HG03439 (cell line): ENCODE data around the gene ALPI.

Source experiments
- ATAC-seq: cut with Tn5 transposase; IDR thresholded peaks from one replicate; pipeline ENCODE4 v1.9.1; 2021; ENCODE audit warnings: mild to moderate bottlenecking, moderate library complexity; ENCODE audit not compliant: unreplicated experiment

ALPI gene

DNA sequence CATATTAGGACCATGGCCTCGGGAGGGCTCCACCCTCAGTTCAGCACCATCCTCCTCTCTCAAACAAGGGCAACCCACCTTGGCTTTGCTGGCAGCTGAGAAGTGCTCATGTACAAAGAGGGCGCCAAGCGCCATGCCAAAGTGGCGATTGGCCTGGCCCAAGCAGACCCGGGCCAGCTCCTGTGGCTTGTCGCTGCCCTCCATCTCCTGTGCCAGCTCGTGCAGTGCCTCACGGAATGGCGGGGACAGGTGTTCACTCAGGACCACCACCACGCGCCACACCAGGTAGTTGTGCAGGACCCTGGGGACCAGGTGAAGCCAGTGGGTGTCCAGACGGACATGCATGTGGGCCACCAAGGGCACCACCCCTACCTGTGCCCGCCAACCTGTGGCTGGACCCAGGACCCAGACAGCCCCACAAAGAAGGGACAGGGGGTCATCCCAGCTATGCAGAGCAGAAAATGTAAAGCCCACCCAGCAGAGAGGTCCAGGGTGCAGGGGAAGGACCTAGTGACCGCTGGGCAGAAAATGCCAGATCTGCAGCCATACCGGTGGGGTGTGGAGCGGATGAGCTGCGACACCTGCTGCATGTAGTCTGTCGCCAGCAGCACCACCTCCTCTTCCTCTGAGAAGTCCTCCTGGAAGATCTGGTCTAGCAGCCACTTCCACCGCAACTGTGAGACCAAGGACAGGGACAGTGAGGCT, 28.1 kb downstream of the ALPI start:
- ATAC-seq = no peak

DNA sequence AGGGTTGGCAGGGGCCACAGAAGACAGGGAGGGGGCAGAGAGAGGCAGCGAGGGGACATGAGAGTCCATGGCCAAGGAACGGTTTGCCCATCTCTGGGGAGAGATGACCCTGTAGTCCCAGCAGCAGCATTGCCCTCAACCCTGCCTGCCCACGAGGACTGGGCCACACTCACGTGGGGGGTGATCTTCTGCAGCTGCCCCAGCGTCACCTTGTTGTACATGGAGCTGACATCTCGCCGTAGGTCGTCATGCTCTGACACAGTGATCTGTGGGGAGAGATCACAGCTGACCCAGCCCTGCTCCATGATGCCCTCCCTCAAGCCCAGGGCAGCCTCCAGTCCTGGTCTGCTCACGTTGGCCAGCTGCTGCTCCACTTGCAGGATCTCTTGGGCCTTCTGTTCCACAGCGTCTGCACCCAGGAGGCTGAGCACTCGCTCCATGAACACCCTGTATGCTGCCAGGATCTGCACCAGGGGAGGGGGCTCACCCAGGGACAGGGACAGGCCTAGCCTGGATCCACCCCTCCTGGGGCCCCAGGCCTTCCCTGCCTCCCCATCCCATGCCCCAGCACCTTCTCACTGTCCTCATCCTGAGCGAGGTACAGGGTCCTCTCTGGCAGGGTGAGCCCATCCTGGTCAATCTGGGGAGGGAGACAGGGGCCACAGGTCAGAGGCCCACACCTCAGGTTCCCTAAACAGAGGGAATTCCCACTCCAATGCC, 28.8 kb downstream of the ALPI start:
- ATAC-seq = no peak

DNA sequence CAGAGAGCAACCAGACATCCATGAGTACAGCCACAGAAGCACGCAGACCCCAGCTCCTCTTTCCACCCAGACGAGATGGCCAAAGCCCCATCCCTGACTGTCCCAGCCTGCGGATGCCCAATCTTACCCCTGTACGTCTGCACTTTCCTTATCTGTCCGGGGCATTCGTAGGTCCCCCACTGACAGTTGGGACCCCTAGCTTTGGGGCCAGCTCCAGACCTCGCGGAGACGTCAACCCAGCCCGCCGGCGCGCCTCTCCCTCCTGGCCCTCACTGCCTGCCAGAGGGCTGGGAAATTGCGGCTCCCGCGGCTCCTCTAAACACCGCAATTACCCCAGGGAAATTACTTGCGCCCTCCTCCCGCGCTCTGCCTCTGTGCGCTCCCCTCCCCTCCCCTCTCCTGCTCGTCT, 29.4 kb downstream of the ALPI start:
- no peak for ATAC-seq

DNA sequence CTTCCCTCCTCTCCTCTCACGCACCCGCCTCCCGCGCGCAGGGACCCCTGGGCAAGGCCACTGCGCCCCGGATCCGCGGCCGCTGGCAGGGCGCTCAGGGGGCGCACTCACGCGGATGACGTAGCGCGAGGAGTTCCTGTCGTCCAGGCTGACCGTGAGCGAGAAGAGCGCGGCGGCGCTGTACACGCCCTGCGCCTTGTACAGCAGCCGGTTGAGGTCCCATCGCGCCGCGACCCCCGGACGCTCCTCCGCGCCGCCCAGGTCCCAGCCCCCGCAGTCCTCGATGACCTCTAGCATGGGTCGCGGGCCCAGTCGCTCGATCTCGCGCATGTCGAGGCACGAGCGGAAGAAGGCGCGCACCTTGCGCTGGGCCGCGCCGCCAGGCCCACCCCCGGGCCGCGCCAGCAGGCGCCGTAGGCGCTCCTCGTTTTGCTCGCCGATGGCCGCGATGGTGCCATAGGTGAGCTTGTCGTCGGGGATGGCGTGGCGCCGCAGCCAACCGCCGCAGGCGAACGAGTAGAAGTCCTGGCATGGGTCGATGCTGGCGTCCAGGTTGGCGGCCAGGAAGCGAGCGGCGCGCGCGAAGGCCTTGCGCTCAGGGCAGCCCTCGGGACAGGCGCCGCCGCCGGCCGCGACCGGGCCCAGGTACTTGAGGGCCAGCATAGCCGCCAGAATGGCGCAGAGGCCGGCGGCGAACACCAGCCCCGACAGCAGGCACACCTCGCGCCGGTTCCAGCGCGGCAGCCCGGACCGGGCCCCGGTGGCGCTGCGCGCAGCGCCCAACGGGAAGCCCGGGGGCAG, 30.0 kb downstream of the ALPI start:
- no peak for ATAC-seq

DNA sequence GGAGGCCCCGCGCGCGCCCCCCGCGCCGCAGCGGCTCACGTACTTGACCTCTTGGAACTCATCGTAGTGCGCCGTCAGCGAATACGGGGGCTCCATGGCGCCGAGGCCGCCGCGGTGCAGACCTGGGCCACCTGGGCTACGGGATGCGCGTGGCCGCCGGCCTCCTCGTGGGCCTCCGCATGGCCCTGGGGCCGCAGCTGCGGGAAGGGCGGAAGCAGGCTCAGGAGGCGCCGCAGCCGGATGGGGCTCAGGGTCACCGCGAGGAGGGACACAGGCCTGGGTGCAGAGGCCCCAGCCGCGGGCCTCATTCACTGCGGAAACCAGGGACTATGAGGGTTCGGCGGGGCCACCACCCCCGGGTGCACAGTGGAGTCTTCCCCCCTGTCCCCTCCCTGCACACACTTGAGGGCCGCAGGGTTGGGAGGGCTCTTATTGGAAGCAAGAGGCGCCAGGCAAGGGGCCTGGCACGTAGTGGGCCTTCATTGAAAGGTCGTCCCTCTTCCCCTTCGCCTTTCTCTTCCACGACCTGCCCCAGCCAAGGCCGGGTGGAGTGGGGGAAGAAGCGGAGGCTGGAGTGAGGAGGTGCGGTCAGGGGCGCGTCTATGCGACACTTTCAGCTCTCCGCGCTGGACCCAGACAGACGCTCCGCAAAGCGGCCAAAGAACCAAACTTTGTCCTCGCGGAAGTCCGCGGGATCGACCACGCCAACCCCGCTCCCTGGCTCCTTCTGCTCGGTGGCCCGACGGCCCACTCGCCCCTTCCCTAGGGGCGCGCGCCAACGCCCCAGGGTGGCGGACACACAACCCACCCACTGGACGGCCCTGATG, 30.8 kb downstream of the ALPI start:
- no peak for ATAC-seq

DNA sequence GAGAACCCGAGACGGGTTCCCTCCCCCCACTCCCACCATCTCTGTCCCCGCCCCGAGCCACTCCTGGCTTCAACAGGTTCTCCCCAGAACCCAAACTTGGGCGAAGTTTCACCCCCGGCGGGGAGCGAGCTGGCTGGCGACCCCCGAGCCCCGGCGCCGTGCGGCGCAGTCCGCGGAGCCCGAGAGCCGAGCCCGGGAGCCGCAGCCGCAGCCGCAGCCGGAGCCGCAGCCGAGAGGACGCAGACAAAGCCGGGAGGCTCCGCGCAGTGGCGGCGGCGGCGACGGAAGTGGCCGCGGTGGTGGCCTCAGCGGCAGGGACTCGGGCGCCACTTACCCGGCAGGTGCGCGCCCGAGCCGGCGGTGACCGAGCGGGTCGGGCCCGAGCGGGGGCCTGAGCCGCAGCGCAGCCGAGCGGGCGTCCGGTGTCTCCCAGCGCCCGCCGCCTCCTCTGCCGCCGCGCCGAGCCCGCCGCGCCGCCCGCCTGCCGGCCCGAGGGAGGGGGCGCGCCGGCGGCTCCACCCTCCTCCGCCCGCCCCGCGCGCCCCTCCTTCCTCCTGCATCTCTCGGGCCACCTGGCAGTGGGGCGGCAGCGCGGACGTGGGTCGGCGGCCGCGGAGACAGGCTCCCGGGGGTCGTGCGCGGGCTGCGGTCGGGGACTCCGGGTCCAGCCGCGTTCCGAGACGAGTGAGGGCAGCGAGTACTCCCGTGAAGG, 31.6 kb downstream of the ALPI start, which contains the start of gene ECEL1:
Gene ECEL1, minus strand, starts transcription at position 450 of the 712 bp plus-strand sequence. CDS start 1,181 bp downstream, outside the sequence.
- no peak for ATAC-seq

DNA sequence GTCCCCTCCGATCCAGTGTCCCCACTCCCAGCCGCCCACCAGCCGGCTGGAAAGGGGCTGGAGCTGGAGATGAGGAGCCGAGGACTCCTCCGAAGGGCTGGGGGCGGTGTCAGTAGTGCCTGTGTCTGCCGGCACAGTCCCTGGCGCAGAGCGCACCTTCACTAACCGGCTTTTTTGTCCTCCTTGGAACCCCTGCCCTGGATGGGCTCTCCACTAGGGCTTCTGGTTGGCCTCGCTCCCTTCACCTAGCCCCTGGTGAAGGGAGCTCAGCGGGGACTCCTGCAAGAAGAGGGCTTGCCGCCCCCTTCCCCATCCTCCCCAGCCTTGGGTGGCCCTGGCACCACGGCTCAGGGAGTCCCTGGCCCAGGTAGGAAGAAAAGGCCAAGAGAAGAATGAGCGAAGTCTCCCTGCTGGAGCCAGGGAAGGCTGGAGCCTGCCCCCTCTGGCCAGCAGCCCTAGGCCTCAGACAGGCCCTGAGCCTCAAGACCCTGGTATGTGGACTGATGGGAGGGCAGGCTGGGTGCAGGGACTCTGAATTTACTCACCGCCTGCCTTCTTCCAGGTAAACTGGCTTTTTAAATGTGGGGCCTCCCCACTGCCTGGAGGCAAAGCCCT, 32.3 kb downstream of the ALPI start:
- no peak for ATAC-seq

DNA sequence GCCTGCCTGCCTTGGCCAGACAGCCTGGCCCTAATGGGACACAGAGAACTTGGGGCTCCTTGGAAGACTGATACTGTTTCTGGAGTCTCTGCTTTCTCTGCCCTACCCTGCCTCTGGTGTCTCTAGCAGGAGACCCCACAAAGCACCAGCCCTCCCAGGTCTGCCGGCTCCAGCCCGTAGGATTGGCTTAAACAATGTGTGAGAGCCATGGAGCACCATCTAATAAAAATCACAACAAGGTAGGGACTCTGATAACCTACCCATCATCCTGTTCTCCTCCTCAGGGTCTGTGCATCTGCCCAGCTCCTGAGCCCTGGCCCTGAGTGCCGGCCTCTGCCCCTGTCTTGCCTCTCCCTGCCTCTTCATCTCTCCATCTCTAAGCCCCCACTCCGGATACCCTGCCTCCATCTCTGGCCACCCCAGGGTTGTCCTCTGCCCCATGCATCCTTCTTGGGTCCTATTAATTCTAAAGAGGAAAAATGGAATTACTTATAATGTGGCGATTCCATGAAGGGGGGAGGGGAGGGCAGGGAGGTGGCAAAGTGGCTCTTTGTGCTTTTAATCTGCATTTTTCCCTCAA, 32.9 kb downstream of the ALPI start:
- no peak for ATAC-seq

DNA sequence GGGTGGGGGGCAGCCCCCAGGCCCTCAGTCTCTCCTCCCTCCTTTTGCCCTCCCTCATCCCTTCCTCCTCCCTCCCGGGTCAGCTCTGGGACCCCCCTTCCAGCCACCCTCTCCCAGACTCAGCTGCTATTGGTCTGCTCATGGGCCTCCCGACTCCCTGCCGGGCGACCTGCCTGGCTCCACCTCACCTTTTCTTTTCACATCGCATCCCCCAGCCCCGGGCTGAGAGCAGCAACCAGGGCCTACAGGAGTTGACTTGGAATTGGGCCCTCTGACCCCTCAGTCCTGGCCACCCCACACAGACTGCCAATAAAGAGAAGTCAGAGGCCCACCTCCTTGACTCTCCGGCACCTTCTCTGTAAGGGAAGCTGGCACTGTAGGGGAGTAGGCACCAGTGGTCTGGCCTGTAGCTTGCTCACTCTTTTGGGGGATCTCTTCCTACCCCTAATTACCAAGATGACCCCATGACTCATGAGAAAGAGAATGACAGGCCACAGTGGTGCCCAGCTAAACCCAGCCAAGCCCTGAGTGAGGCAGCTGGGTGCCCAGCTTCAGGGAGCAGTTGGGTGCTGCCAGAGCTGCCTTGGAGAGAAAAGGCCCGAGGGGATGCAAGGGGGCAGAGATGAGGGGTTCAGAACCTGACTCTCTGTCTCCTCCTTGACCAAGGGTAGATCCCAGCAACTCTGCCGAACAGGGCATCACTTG, 33.7 kb downstream of the ALPI start:
- ATAC-seq = no peak

DNA sequence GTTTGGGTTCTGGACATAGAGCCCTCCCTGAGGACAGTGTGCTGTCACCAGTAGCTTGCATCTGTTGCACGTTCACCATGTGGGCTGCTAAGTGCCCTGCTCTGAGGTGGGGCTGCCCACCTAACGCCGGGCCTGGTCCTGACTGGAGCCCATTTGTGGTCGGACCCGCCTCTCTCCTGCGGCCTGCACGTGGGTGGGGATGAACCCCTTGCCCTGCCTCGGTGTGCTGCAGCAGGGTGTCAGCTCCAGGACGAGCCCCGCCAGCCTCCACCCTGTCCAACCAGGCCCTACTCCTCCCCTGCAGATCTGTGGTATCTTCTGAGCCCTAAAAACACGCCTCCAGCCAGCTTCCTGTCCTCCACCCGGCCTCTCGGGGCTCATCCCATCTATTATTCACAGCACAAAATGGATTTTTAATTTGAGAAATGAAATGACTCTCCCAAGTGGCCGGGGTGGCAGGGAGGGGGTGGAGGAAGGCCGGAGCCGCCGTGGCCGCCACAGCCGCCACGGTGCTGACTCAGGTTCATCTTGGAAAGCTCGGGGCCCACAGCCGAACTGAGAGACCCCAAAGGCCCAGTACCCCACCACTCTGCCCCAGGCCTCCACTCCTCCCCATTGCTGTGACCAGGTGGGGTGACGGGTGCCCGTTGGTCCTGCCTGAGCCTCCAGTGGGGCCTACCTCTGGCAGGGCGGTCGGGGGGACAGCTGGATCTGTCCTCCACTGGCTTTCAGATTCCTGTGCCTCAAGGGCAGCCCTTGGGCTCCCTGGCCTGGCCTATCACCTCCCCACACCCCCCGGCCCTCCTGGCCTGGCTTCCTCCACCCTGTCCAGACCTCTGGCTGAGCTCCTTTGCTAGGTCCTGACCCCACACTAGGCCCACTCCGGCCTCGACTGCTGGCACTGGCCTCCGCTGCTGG, 34.5 kb downstream of the ALPI start:
- no peak for ATAC-seq

DNA sequence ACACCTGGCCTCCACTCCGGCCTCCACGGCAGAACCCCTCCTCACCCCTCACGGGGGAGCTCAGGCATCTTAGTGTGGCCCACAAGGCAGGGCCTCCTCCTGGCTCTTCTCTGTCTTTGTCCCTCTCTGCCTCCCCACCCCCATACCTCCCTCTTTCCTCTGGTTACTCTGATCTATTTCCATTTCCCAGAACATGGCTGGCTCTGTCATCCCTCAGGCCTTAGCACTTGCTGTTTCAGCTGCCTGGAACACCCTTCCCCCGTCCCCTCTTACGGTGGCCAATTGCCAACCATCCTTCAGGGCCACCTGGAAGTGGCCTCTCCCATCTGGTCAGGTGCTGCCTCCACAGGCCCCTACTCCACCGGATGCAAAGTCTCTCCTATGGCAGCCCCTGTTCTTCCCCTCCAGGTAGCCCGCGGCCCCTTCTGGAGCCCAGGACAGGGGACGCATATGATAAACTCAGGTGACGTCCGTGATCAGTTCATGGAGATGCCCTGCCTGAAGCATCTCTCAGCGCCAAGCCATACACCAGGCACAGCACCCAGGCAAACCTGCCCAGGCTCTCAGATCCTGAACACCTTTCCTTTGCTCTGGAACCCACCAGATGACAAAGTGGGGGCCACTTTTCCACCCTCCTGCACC, 35.3 kb downstream of the ALPI start:
- no peak for ATAC-seq

DNA sequence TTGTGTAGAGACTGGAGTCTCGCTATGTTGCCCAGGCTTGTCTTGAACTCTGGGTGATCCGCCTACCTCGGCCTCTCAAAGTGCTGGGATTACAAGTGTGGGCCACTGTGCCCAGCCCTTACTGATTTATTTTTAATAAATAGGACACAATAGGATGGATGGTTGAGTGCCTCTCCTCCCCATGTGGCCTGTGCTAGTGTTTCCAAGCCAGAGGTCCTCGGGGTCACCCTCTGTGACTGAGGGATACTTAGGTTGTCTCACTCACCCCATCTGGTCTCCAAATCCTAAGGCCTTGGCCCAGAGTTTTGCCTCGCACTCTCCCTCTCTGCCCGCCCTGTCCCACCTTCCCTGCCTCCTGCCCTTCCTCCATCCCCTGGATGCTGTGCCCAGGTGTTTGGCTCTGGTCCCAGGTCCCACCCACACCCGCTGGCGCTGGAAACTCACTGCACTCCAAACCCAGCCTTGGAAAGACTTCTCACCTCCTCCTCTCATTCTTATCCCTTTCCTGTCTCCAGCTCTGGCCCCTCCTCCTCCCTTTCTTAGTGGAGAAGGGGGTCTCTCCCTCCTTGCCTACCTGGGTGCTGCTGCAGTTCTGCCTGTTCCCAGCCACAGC, 36.4 kb downstream of the ALPI start:
- ATAC-seq = no peak

DNA sequence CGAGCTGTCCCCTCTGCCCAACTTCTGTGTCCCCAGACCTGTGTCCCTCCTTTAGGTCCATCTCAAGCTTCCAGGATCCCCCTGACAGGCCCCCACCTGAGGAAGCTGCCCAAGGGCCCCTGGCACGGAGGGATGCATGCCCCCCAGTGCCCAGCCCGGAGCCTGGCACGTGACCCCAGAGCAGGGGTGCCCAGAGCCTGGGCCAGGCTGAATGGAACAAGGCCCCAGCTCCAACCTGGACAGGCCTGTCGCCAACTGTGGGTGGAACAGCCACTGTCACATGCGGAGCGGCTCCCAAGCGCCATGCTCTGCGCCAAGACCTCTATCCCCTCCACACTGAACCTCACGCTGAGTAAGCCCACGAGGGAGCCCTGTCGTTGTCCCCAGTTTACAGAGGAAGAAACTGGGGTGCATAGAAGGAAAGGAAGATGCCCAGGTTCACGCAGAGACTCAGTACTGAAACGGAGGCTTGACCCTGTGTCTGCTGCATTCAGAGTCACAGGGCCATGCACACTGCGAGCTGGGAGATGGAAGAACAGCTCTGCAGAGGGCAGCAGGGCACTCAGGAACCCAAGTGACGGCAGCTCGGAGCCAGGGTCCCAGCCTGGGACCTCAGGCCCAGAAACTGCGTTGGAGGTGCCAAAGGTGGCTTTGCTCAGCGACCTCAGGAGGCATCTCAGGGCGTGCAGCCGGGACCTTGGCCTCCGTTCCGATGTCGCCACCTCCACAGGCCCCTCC, 37.2 kb downstream of the ALPI start:
- ATAC-seq = no peak

DNA sequence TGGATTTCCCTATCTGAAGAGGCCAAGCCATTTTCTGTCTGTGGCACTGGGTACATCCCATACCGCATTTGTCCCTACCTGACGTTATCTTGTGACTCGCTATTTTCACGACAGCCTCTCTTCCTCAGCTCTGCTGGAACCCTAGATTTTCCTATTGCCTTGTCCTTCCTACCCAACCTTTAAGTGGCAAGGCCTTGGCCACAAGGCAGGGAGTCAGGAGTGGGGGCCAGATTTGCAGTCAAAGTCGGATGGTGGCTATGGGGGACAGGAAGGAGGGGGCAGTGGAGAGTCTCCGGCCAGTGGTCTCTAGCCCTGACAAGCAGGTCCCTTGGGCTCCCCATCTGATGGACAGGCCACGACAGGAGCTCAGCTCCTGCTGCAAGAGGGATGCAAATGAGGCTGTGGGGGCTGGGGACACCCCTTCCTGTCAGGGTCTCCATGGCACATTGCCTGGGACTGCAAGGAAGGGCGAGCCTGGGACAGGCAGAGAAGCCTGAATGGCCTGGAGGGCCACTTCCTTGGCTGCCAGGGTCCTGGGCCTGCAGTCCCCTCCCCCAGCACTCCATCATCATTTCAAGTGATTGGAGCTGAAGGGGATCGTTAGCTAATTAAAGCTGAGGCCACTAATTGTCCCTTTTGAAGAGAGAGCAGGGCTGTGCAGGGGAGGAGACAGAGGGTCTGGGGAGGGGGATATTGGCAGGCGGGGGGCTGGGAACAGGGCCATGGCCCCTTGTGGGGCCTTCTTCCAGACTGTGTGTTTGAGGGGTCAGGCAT, 37.9 kb downstream of the ALPI start:
- no peak for ATAC-seq

DNA sequence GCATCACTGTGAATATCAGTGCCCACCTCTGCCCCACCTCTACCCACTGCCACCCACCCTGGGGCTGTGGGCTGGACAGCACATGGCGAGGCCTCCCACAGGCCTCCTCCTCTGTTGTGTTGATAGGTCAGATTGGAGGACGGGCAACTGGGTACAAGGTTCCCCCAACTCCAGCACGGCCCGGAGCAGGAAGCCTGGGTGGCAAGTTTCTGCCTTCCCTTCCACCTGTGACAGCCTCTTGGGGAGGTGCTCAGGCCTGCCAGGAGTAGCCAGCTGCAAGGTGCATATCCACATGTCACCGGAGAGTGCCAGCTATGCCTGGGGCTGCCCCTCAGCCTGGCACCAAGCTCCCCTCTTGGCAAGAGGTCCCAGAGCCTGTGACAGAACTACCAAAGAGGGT, 38.6 kb downstream of the ALPI start:
- no peak for ATAC-seq
